ENCODE results near the gene PFN3. TPM values are rescaled to one million over a fixed set of nuclear protein-coding genes. Genes with fewer than 3 reads are reported as not detected.

Gene PFN3
- total and polyA plus RNA-seq, 2 of the 4 experiments (the other 2 are of a cell fraction), result not detected

DNA sequence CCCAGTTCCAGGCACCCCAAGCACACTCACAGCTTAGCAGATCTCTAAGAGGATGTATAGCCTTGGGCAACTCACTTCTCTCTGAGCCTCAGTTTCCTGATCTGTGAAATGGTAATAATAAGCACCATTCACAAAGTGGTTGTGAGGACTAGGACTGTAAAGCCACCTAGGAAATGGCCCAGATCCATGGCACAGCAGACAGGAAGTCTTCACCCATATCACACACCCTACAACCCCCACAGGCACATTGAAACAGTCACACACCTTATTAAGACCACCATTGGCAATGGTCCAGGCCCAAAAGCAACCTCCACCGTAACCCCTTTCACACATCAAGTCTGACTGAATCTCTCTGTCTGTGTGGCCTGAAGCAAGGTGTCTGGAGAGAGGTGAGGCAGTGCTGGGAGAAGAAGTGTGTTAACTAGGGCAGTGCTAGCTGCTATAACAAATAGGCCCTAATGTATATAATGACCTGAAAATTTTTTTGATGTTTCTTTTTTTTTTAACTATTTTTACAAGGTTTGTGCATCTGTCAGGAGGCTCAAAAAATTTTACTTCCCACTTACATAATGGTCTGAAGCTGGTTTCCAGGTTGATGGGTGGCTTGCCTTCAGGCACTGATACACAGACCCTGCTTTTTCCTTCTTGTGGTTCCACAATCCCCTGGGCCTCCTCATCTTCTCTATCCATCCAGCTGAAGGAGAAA lies 45.1 kb downstream of the PFN3 start:
- Histone ChIP-seq H4K91ac (ENCODE audit: insufficient read depth, low read depth, low read length) (no peak overlapping the region), H3K9ac (ENCODE audit: low read depth, low read length) (no peak overlapping the region), H3K4me2 (ENCODE audit: low read depth, low read length) (no peak overlapping the region), H3K4me1 (ENCODE audit: control insufficient read depth, insufficient read depth, low read length) (peaks cover 6% of the 10 kb centered on the region), H3K56ac (ENCODE audit: extremely low read depth, insufficient read depth, low read length) (no peak overlapping the region), H2AK9ac (replicated peaks; ENCODE audit: low read depth, low read length, poor library complexity) (no peak overlapping the region), H3K79me1 (ENCODE audit: low read depth in 1 of 2, low read length in 2 of 2) (peaks cover 11% of the 10 kb centered on the region in 2 experiments), H3K23ac (ENCODE audit: low read depth, low read length) (no peak overlapping the region), H3K18ac (ENCODE audit: low read depth, low read length) (no peak overlapping the region), H3K9me1 (ENCODE audit: insufficient read depth, low read length) (peaks cover 5% of the 10 kb centered on the region; the same call in 1 of the 2 replicates), H2AFZ (replicated peaks; ENCODE audit: low read length, poor library complexity) (no peak overlapping the region), H2BK120ac (ENCODE audit: low read depth, low read length) (no peak overlapping the region), H2BK5ac (ENCODE audit: low read depth, low read length, poor library complexity, severe bottlenecking) (no peak overlapping the region), H3K9me3 (ENCODE audit: control insufficient read depth, insufficient read depth, low read length) (peaks cover 2% of the 10 kb centered on the region; the same call in 1 of the 2 replicates), H4K5ac (ENCODE audit: low read depth, low read length) (no peak overlapping the region), H3K4me3 (ENCODE audit: insufficient read depth, low read depth, low read length) (no peak overlapping the region), H3K36me3 (ENCODE audit: control insufficient read depth, insufficient read depth, low read length) (no peaks in the 10 kb centered on the region), H3K14ac (replicated peaks; ENCODE audit: low read depth, low read length) (no peak overlapping the region), H3K27ac (ENCODE audit: insufficient read depth, low read length) (no peak overlapping the region), H3K4ac (ENCODE audit: low read depth, low read length) (no peak overlapping the region), H2BK20ac (ENCODE audit: low read depth, low read length) (no peak overlapping the region), H4K20me1 (ENCODE audit: insufficient read depth, low read length) (no peaks in the 10 kb centered on the region; the same call in 1 of the 2 replicates), H2AK5ac (ENCODE audit: low read depth, low read length) (no peak overlapping the region), H3K27me3 (ENCODE audit: control insufficient read depth, insufficient read depth, low read length) (peaks cover 18% of the 10 kb centered on the region), H4K8ac (ENCODE audit: low read depth in 2 of 2, low read length in 2 of 2) (no peak overlapping the region), H2BK15ac (ENCODE audit: low read depth, low read length) (no peak overlapping the region)
- WGBS, 2 experiments (ENCODE audit: extremely low coverage in 2 of 2, insufficient read length in 1 of 2), result no CpG with 5 or more reads among the region's 1 CpG
- DNase-seq (no peak), ATAC-seq (ENCODE audit: low read depth) (no peak)
- intact Hi-C loops (cut with micrococcal nuclease), result no loop called here
- in situ Hi-C loops (cut with MboI; ENCODE audit: low sequenced_read_pairs), result no loop called here
- POLR2A ChIA-PET (ENCODE audit: unreplicated experiment), result no interaction called here
- dilution Hi-C loops (cut with HindIII; ENCODE audit: low sequenced_read_pairs, unreplicated experiment), result no loop called here
- TF ChIP-seq SMC3 (IDR thresholded peaks at IDR 0.05; ENCODE audit: low read depth, low read length) (no peak), CEBPB (IDR thresholded peaks at IDR 0.05; ENCODE audit: low read depth, low read length) (no peak), POLR2A (IDR thresholded peaks at IDR 0.05; ENCODE audit: low read depth, low read length) (no peak)
- no TSS peak for BruUV-seq (replicated peaks)
- CTCF ChIA-PET, result interaction anchor here (0.6 to 1.2 kb wide), 2 partner anchors 28 to 120 kb away, joined by 5 to 10 read pairs; no protein-coding TSS in a partner anchor

All from IMR-90 (cell line).